GM23338 (cell line): ENCODE data around the gene INAFM1. TPM values are rescaled to one million over a fixed set of nuclear protein-coding genes. Genes with fewer than 3 reads are reported as not detected.

ENCODE experiments used
- ATAC-seq: fragments of 200-7000 bp; cut with Tn5 transposase; 3 replicates; pipeline ENCODE4 v1.9.1; 2020
- DNase-seq: peaks from one replicate; pipeline ENCODE4 v3.0.0-alpha.2; 2015; ENCODE audit warnings: low spot score
- H2AFZ ChIP-seq: fragments of 200-600 bp; sonication (generic); 2 replicates; pipeline ENCODE4 v1.8.0; 2016; ENCODE audit warnings: antibody characterized with exemption, mild to moderate bottlenecking, moderate library complexity
- H3F3A ChIP-seq: fragments of 200-600 bp; sonication (generic); replicated peaks from 2 replicates; pipeline ENCODE4 v1.8.0; 2017; ENCODE audit warnings: antibody characterized with exemption, mixed run types, low read depth
- H3K27ac ChIP-seq: fragments of 200-600 bp; sonication (generic); 2 replicates; pipeline ENCODE4 v1.6.1; 2016; ENCODE audit warnings: low read depth
- H3K27me3 ChIP-seq: fragments of 200-600 bp; sonication (generic); 2 replicates; pipeline ENCODE4 v1.8.0; 2016; ENCODE audit warnings: mild to moderate bottlenecking, mixed run types, moderate library complexity; ENCODE audit not compliant: insufficient read depth
- H3K36me3 ChIP-seq: fragments of 200-600 bp; sonication (generic); 2 replicates; pipeline ENCODE4 v1.8.0; 2016; ENCODE audit warnings: mild to moderate bottlenecking; ENCODE audit not compliant: insufficient read depth
- H3K4me1 ChIP-seq: fragments of 200-600 bp; sonication (generic); 2 replicates; pipeline ENCODE4 v1.8.0; 2016; ENCODE audit warnings: mild to moderate bottlenecking, moderate library complexity; ENCODE audit not compliant: insufficient read depth
- H3K4me2 ChIP-seq: fragments of 200-600 bp; sonication (generic); 2 replicates; pipeline ENCODE4 v1.7.1; 2017; ENCODE audit warnings: mixed run types
- H3K4me3 ChIP-seq: fragments of 200-600 bp; sonication (generic); 2 replicates; pipeline ENCODE4 v1.6.1; 2016; ENCODE audit warnings: mixed run types
- H3K79me2 ChIP-seq: fragments of 200-600 bp; sonication (generic); replicated peaks from 2 replicates; pipeline ENCODE4 v1.8.0; 2017; ENCODE audit warnings: mild to moderate bottlenecking; ENCODE audit not compliant: insufficient read depth
- H3K9me2 ChIP-seq: fragments of 200-600 bp; sonication (generic); 2 replicates; pipeline ENCODE4 v1.8.0; 2017; ENCODE audit not compliant: insufficient read depth
- H4K20me1 ChIP-seq: fragments of 200-600 bp; sonication (generic); replicated peaks from 2 replicates; pipeline ENCODE4 v1.8.0; 2017; ENCODE audit warnings: mild to moderate bottlenecking; ENCODE audit not compliant: insufficient read depth
- H3K27ac Mint-ChIP-seq: 2 replicates; pipeline ENCODE4 v1.8.0; 2020; ENCODE audit warnings: inconsistent platforms, mild to moderate bottlenecking, moderate library complexity, mixed read lengths
- H3K27me3 Mint-ChIP-seq: 3 replicates; pipeline ENCODE4 v1.8.0; 2022; ENCODE audit warnings: low read depth, mild to moderate bottlenecking, moderate library complexity, mixed read lengths, inconsistent platforms; ENCODE audit not compliant: insufficient read depth, poor library complexity
- H3K36me3 Mint-ChIP-seq: 3 replicates; pipeline ENCODE4 v1.8.0; 2021; ENCODE audit warnings: low read depth, mild to moderate bottlenecking, inconsistent platforms, moderate library complexity, mixed read lengths
- H3K4me1 Mint-ChIP-seq: 3 replicates; pipeline ENCODE4 v1.8.0; 2020; ENCODE audit warnings: mild to moderate bottlenecking, inconsistent platforms, mixed read lengths
- H3K4me3 Mint-ChIP-seq: 3 replicates; pipeline ENCODE4 v1.8.0; 2021; ENCODE audit warnings: moderate library complexity, mild to moderate bottlenecking, inconsistent platforms, mixed read lengths
- H3K9me3 Mint-ChIP-seq: 3 replicates; pipeline ENCODE4 v1.8.0; 2020; ENCODE audit warnings: moderate library complexity, mild to moderate bottlenecking, inconsistent platforms, mixed read lengths
- EZH2 ChIP-seq: fragments of 200-600 bp; sonication (generic); IDR thresholded peaks from one replicate; pipeline ENCODE4 v1.8.0; 2017; ENCODE audit warnings: antibody characterized with exemption, mild to moderate bottlenecking, low read depth; ENCODE audit not compliant: unreplicated experiment
- NANOG ChIP-seq: IDR thresholded peaks from 2 replicates; pipeline ENCODE4 v1.6.1; 2016; ENCODE audit warnings: antibody characterized with exemption, borderline replicate concordance
- STAT1 ChIP-seq: IDR thresholded peaks from one replicate; pipeline ENCODE4 v1.6.1; 2016; ENCODE audit warnings: antibody characterized with exemption; ENCODE audit not compliant: unreplicated experiment
- ZNF462 ChIP-seq: fragments of 250-450 bp; sonication (Bioruptor Pico); IDR thresholded peaks from 2 replicates; pipeline ENCODE4 v1.5.0; 2020; ENCODE audit warnings: mild to moderate bottlenecking, moderate library complexity
- polyA plus RNA-seq: library from polyadenylated mRNA; unstranded; fragments of >200 nt; fragmentation: Nextera tagmentation; extraction: Ambion mirVana; gene quantifications from 2 replicates; pipeline ENCODE4 v1.2.1, GENCODE V29; 2016
- total RNA-seq: library from RNA; depleted of rRNA; stranded (reverse); fragments of >200 nt; shearing (Covaris generic); gene quantifications from 2 replicates; pipeline ENCODE4 v1.2.3, GENCODE V29; 2014
- TF ChIP-seq, protein P1 (sequence below), 2 experiments: fragments of 200-600 bp in 1 of 2; sonication (generic) in 1 of 2; conservative IDR thresholded peaks; 2 replicates each; pipeline versions ENCODE4 v1.5.1 to v1.6.1; 2016 to 2017; ENCODE audit warnings: antibody characterized with exemption in 2 of 2, low read depth in 2 of 2, mild to moderate bottlenecking in 2 of 2, moderate library complexity in 1 of 2
- TF ChIP-seq, protein P2 (sequence below): IDR thresholded peaks from one replicate; pipeline ENCODE4 v1.6.1; 2018; ENCODE audit warnings: antibody characterized with exemption; ENCODE audit not compliant: unreplicated experiment

The INAFM1 gene
- total and polyA plus RNA-seq, 2 experiments from 2014 or later, result 2.9 to 10.2 TPM

- H2AFZ ChIP-seq, result no peak overlapping the region
- H3F3A ChIP-seq, result no peaks in the 10 kb centered on the region
- no peaks in the 10 kb centered on the region for H3K36me3 ChIP-seq
- peak; percentile 91 for DNase-seq
- H3K27ac ChIP-seq, result no peak overlapping the region
- H3K4me3 Mint-ChIP-seq, result peak overlapping the region; percentile 37; the same call in 2 of the 3 replicates
- H3K36me3 Mint-ChIP-seq, result no peaks in the 10 kb centered on the region
- peak overlapping the region; percentile 35; the same call in 1 of the 2 replicates for H3K4me2 ChIP-seq
- peaks cover 3% of the 10 kb centered on the region for H3K4me1 Mint-ChIP-seq
- no peaks in the 10 kb centered on the region for H3K27me3 ChIP-seq
- H3K27me3 Mint-ChIP-seq, result peaks cover 5% of the 10 kb centered on the region
- TF ChIP-seq STAT1, result no peak
- TF ChIP-seq, protein P1, sequence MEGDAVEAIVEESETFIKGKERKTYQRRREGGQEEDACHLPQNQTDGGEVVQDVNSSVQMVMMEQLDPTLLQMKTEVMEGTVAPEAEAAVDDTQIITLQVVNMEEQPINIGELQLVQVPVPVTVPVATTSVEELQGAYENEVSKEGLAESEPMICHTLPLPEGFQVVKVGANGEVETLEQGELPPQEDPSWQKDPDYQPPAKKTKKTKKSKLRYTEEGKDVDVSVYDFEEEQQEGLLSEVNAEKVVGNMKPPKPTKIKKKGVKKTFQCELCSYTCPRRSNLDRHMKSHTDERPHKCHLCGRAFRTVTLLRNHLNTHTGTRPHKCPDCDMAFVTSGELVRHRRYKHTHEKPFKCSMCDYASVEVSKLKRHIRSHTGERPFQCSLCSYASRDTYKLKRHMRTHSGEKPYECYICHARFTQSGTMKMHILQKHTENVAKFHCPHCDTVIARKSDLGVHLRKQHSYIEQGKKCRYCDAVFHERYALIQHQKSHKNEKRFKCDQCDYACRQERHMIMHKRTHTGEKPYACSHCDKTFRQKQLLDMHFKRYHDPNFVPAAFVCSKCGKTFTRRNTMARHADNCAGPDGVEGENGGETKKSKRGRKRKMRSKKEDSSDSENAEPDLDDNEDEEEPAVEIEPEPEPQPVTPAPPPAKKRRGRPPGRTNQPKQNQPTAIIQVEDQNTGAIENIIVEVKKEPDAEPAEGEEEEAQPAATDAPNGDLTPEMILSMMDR (conservative IDR thresholded peaks at IDR 0.05; ENCODE audit: low read depth in 2 of 2), result peak; percentile 93 to 99
- no peaks in the 10 kb centered on the region for H3K79me2 ChIP-seq
- no peaks in the 10 kb centered on the region for H4K20me1 ChIP-seq
- no peak overlapping the region for H3K27ac Mint-ChIP-seq
- peak; percentile 88 for ATAC-seq
- H3K9me3 Mint-ChIP-seq, result peaks cover 3% of the 10 kb centered on the region; the same call in 2 of the 3 replicates
- H3K4me3 ChIP-seq, result no peak overlapping the region
- no peaks in the 10 kb centered on the region for H3K9me2 ChIP-seq
- H3K4me1 ChIP-seq, result no peaks in the 10 kb centered on the region
Measured at GRCh38 chr19:47305309-47305751, 30.6 kb downstream of the INAFM1 start.

GRCh38 chr19:47306303-47306702 is 31.6 kb downstream of the INAFM1 start:
- peaks cover 2% of the 10 kb centered on the region; the same call in 2 of the 3 replicates for H3K4me1 Mint-ChIP-seq
- H3K27me3 ChIP-seq, result no peaks in the 10 kb centered on the region
- H3K9me3 Mint-ChIP-seq, result peaks cover 3% of the 10 kb centered on the region; the same call in 2 of the 3 replicates
- H3K4me2 ChIP-seq, result no peak overlapping the region
- no peak overlapping the region for H3K4me3 Mint-ChIP-seq
- no peaks in the 10 kb centered on the region for H3K9me2 ChIP-seq
- ATAC-seq (no peak), DNase-seq (no peak)
- no peak overlapping the region for H3K27ac Mint-ChIP-seq
- H3K27ac ChIP-seq, result no peak overlapping the region
- no peak overlapping the region for H2AFZ ChIP-seq
- no peaks in the 10 kb centered on the region for H3K36me3 ChIP-seq
- no peaks in the 10 kb centered on the region for H3K79me2 ChIP-seq
- no peaks in the 10 kb centered on the region for H3F3A ChIP-seq
- H3K4me3 ChIP-seq, result no peak overlapping the region
- no peaks in the 10 kb centered on the region for H4K20me1 ChIP-seq
- TF ChIP-seq NANOG (no peak), EZH2 (no peak), STAT1 (no peak), ZNF462 (CRISPR knock-in tag) (no peak)
- TF ChIP-seq, protein P2, sequence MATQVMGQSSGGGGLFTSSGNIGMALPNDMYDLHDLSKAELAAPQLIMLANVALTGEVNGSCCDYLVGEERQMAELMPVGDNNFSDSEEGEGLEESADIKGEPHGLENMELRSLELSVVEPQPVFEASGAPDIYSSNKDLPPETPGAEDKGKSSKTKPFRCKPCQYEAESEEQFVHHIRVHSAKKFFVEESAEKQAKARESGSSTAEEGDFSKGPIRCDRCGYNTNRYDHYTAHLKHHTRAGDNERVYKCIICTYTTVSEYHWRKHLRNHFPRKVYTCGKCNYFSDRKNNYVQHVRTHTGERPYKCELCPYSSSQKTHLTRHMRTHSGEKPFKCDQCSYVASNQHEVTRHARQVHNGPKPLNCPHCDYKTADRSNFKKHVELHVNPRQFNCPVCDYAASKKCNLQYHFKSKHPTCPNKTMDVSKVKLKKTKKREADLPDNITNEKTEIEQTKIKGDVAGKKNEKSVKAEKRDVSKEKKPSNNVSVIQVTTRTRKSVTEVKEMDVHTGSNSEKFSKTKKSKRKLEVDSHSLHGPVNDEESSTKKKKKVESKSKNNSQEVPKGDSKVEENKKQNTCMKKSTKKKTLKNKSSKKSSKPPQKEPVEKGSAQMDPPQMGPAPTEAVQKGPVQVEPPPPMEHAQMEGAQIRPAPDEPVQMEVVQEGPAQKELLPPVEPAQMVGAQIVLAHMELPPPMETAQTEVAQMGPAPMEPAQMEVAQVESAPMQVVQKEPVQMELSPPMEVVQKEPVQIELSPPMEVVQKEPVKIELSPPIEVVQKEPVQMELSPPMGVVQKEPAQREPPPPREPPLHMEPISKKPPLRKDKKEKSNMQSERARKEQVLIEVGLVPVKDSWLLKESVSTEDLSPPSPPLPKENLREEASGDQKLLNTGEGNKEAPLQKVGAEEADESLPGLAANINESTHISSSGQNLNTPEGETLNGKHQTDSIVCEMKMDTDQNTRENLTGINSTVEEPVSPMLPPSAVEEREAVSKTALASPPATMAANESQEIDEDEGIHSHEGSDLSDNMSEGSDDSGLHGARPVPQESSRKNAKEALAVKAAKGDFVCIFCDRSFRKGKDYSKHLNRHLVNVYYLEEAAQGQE, result no peak
- no peaks in the 10 kb centered on the region for H3K36me3 Mint-ChIP-seq
- no peaks in the 10 kb centered on the region for H3K4me1 ChIP-seq
- peaks cover 5% of the 10 kb centered on the region for H3K27me3 Mint-ChIP-seq
